Breast epithelium (tissue), 3 donors: ENCODE data around the gene NECAP2.
"Not testable (repeated sequence)": the region's sequence is repeated elsewhere in the genome, so short reads cannot be mapped to it uniquely, and the experiment has no call there.

Source experiments
- POLR2A ChIP-seq: fragments of 450-650 bp; IDR thresholded peaks from one replicate; pipeline ENCODE4 v1.6.1; 2016; ENCODE audit warnings: antibody characterized with exemption, mild to moderate bottlenecking, moderate library complexity
- POLR2AphosphoS5 ChIP-seq, 3 donors: sonication (generic); formaldehyde crosslinking; IDR thresholded peaks; one replicate each; pipeline ENCODE4 v1.6.1; 2017; ENCODE audit warnings: antibody characterized with exemption in 3 of 3
- TF ChIP-seq, protein P1 (sequence below), 3 donors: fragments of 450-650 bp; IDR thresholded peaks; one replicate each; pipeline ENCODE4 v1.5.1; 2016 to 2017; ENCODE audit warnings: antibody characterized with exemption in 3 of 3, mild to moderate bottlenecking in 3 of 3, moderate library complexity in 3 of 3

DNA sequence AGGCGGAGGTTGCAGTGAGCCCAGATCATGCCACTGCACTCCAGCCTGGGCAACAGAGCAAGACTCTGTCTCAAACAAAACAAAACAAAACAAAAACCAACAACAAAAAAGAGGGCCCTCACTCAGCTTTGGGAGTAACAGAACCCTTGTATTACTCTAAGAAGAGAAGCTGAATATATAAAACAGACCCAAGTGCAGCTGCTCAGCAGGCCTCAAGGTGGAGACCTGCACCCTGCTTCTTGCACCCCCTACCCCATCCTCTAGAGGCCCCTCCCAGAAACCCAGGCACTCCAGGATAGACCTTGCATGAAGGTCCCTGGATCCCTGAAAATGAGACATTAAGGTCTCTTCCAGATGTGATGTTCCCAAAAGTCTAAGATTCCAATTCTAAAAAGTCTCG is 34.4 kb downstream of the NECAP2 start:
- TF ChIP-seq, protein P1, sequence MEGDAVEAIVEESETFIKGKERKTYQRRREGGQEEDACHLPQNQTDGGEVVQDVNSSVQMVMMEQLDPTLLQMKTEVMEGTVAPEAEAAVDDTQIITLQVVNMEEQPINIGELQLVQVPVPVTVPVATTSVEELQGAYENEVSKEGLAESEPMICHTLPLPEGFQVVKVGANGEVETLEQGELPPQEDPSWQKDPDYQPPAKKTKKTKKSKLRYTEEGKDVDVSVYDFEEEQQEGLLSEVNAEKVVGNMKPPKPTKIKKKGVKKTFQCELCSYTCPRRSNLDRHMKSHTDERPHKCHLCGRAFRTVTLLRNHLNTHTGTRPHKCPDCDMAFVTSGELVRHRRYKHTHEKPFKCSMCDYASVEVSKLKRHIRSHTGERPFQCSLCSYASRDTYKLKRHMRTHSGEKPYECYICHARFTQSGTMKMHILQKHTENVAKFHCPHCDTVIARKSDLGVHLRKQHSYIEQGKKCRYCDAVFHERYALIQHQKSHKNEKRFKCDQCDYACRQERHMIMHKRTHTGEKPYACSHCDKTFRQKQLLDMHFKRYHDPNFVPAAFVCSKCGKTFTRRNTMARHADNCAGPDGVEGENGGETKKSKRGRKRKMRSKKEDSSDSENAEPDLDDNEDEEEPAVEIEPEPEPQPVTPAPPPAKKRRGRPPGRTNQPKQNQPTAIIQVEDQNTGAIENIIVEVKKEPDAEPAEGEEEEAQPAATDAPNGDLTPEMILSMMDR (IDR thresholded peaks at IDR 0.05): not testable (repeated sequence)
- TF ChIP-seq POLR2AphosphoS5 (IDR thresholded peaks at IDR 0.05); POLR2A: not testable (repeated sequence)
